ENCODE data around the gene GPR17. TPM values are rescaled to one million over a fixed set of nuclear protein-coding genes. Genes with fewer than 3 reads are reported as not detected.
A peak's percentile ranks its signal among the peaks of the same experiment; 100 is the strongest.

GPR17 gene
- total and polyA plus RNA-seq, 11 donors = 0.10 to 8.0 (median 0.26) TPM; not detected in 3

- Histone ChIP-seq H3K27ac (no peak overlapping the region), H3K4me3 (no peak overlapping the region), H3K36me3 (no peaks in the 10 kb centered on the region), H3K27me3 (peaks cover 0 to 4% (median 0%) of the 10 kb centered on the region in 9 donors), H3K9me3 (no peaks in the 10 kb centered on the region), H3K4me1 (peaks cover 11 to 56% (median 28%) of the 10 kb centered on the region in 12 donors)
- WGBS, 4 donors = 74 to 80% (median 78%) methylated on average over 18 of the region's 18 CpGs
- intact Hi-C loops (cut with DNase I) = loop anchor here in 1 of 10 donors (5.0 kb wide), 1 partner anchor 69 kb away; no protein-coding TSS in a partner anchor
- no peak for TF ChIP-seq CTCF (IDR thresholded peaks at IDR 0.05)
- no peak for TF ChIP-seq POLR2A (IDR thresholded peaks at IDR 0.05)
- DNase-seq (peak in 2 of 5 donors; percentile 32 to 56), ATAC-seq (no peak)
These were observed 18.0 kb upstream of the GPR17 start for GRCh38 chr2:127627740-127628571.

- WGBS, 4 donors = 58 to 66% (median 60%) methylated on average over 13 to 17 of the region's 17 CpGs
- no peak for ATAC-seq
- DNase-seq = peak in 2 of 5 donors; percentile 25 to 57
- Histone ChIP-seq H3K4me1 (peaks cover 19 to 66% (median 39%) of the 10 kb centered on the region in 12 donors), H3K4me3 (no peak overlapping the region), H3K27ac (no peak overlapping the region), H3K9me3 (no peaks in the 10 kb centered on the region), H3K27me3 (peaks cover 0 to 4% (median 0%) of the 10 kb centered on the region in 9 donors), H3K36me3 (no peaks in the 10 kb centered on the region)
- intact Hi-C loops (cut with DNase I) = loop anchor here in 1 of 10 donors (5.0 kb wide), 1 partner anchor 68 kb away; no protein-coding TSS in a partner anchor
- TF ChIP-seq POLR2A (IDR thresholded peaks at IDR 0.05) (no peak), CTCF (IDR thresholded peaks at IDR 0.05) (no peak)
These were observed 17.0 kb upstream of the GPR17 start for GRCh38 chr2:127628767-127629614.

GRCh38 chr2:127629637-127630036 is 16.3 kb upstream of the GPR17 start:
- ATAC-seq (no peak), DNase-seq (peak in 3 of 5 donors; percentile 24 to 59 (median 43))
- Histone ChIP-seq H3K4me1 (peaks cover 22 to 73% (median 45%) of the 10 kb centered on the region in 12 donors), H3K36me3 (no peaks in the 10 kb centered on the region), H3K9me3 (no peaks in the 10 kb centered on the region), H3K27ac (peak overlapping the region in 1 of 12 donors; percentile 85), H3K27me3 (peaks cover 0 to 4% (median 0%) of the 10 kb centered on the region in 9 donors), H3K4me3 (no peak overlapping the region)
- 60 to 82% (median 74%) methylated on average over 1 to 9 of the region's 9 CpGs for WGBS, 4 donors
- intact Hi-C loops (cut with DNase I) = loop anchor here in 3 of 10 donors (5.0 kb wide), 3 partner anchors 48 to 68 kb away; partner anchors contain the start of gene LIMS2 (in 1 of the 3)
- TF ChIP-seq POLR2A (IDR thresholded peaks at IDR 0.05) = no peak
- no peak for TF ChIP-seq CTCF (IDR thresholded peaks at IDR 0.05)

Measured in heart left ventricle (tissue), 16 donors.